ENCODE data around the gene NCOR1. TPM values are rescaled to one million over a fixed set of nuclear protein-coding genes. Genes with fewer than 3 reads are reported as not detected.

Gene NCOR1
- total RNA-seq, 1 experiment from 2014 or later: 95.2 TPM

DNA sequence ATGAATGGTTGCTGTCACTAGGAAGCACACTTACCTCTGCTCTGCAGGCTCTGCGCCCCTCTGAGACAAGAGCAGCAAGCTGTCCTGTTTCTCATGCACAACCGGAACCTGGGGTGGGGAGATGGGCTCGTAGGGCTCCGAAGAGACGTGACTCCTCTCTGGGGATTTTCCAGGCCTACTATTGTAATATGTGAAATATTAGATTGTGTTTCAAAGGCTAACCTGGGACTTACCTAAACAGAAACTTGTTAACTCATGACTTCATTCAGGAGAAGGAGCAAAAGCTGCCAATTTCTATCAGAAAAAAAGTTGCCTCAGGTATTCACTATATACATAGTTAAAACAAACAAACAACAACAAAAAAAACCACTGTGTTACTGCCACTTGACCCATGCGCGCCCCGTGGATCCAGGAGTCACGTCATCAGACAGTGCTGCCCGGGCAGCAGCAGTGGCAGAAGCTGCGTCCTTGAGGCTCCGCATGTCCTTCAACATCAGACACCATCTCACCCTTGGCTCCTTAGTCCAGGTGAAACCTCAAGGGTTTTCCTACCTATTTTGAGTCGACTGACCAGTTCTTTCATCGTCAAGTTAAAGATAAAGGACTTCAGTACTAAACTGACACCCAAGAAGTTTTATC, 166.4 kb downstream of the NCOR1 start:
- Histone ChIP-seq H3K4me1 (ENCODE audit: low read length) (no peaks in the 10 kb centered on the region), H3K27me3 (ENCODE audit: low read length) (no peaks in the 10 kb centered on the region), H3K4me2 (ENCODE audit: low read depth, low read length, poor library complexity, severe bottlenecking) (no peak overlapping the region), H3K9me2 (replicated peaks; ENCODE audit: insufficient read depth, low read length) (no peaks in the 10 kb centered on the region), H3K9ac (ENCODE audit: low read length) (no peak overlapping the region), H3K79me2 (ENCODE audit: low read length) (peaks cover 15% of the 10 kb centered on the region), H3K27ac (ENCODE audit: low read length) (no peak overlapping the region), H4K20me1 (ENCODE audit: insufficient read depth, low read depth, low read length) (no peaks in the 10 kb centered on the region), H2AFZ (ENCODE audit: low read length) (no peak overlapping the region), H3K36me3 (ENCODE audit: insufficient read depth, low read length) (peaks cover 43% of the 10 kb centered on the region), H3K4me3 (ENCODE audit: low read length) (no peak overlapping the region), H3K9me3 (ENCODE audit: low read length) (no peaks in the 10 kb centered on the region)
- no peak for DNase-seq

GRCh38 chr17:16046966-16047365, 168.4 kb downstream of the NCOR1 start:
- Histone ChIP-seq H2AFZ (ENCODE audit: low read length) (no peak overlapping the region), H3K9me2 (replicated peaks; ENCODE audit: insufficient read depth, low read length) (no peaks in the 10 kb centered on the region), H3K27ac (ENCODE audit: low read length) (no peak overlapping the region), H3K79me2 (ENCODE audit: low read length) (peaks cover 3% of the 10 kb centered on the region; the same call in 1 of the 2 replicates), H4K20me1 (ENCODE audit: insufficient read depth, low read depth, low read length) (no peaks in the 10 kb centered on the region), H3K4me3 (ENCODE audit: low read length) (no peak overlapping the region), H3K4me2 (ENCODE audit: low read depth, low read length, poor library complexity, severe bottlenecking) (no peak overlapping the region), H3K9me3 (ENCODE audit: low read length) (no peaks in the 10 kb centered on the region), H3K4me1 (ENCODE audit: low read length) (peaks cover 8% of the 10 kb centered on the region), H3K27me3 (ENCODE audit: low read length) (no peaks in the 10 kb centered on the region), H3K36me3 (ENCODE audit: insufficient read depth, low read length) (peaks cover 43% of the 10 kb centered on the region; the same call in 1 of the 2 replicates), H3K9ac (ENCODE audit: low read length) (no peak overlapping the region)
- no peak for DNase-seq

GRCh38 chr17:16044487-16044886, 170.8 kb downstream of the NCOR1 start:
- no peak overlapping the region for H3K4me2 ChIP-seq (ENCODE audit: low read depth, low read length, poor library complexity, severe bottlenecking)
- no peak overlapping the region for H3K9ac ChIP-seq (ENCODE audit: low read length)
- H3K4me3 ChIP-seq (ENCODE audit: low read length): no peak overlapping the region
- H3K9me2 ChIP-seq (replicated peaks; ENCODE audit: insufficient read depth, low read length): no peaks in the 10 kb centered on the region
- H3K79me2 ChIP-seq (ENCODE audit: low read length): 0 out of 2 replicates have a peak, but pooled peaks cover 3% of the 10 kb centered on the region
- H3K27me3 ChIP-seq (ENCODE audit: low read length): no peaks in the 10 kb centered on the region
- peaks cover 8% of the 10 kb centered on the region for H3K4me1 ChIP-seq (ENCODE audit: low read length)
- no peak for DNase-seq
- no peak overlapping the region for H3K27ac ChIP-seq (ENCODE audit: low read length)
- H3K36me3 ChIP-seq (ENCODE audit: insufficient read depth, low read length): peaks cover 50% of the 10 kb centered on the region; the same call in 1 of the 2 replicates
- no peaks in the 10 kb centered on the region for H3K9me3 ChIP-seq (ENCODE audit: low read length)
- H2AFZ ChIP-seq (ENCODE audit: low read length): no peak overlapping the region
- no peaks in the 10 kb centered on the region for H4K20me1 ChIP-seq (ENCODE audit: insufficient read depth, low read depth, low read length)

GRCh38 chr17:16040710-16041251, 174.6 kb downstream of the NCOR1 start:
- Histone ChIP-seq H3K79me2 (ENCODE audit: low read length) (0 out of 2 replicates have a peak, but pooled peaks cover 3% of the 10 kb centered on the region), H3K9ac (ENCODE audit: low read length) (no peak overlapping the region), H3K4me1 (ENCODE audit: low read length) (peaks cover 8% of the 10 kb centered on the region), H3K9me3 (ENCODE audit: low read length) (no peaks in the 10 kb centered on the region), H3K4me3 (ENCODE audit: low read length) (no peak overlapping the region), H3K27me3 (ENCODE audit: low read length) (no peaks in the 10 kb centered on the region), H3K9me2 (replicated peaks; ENCODE audit: insufficient read depth, low read length) (no peaks in the 10 kb centered on the region), H3K36me3 (ENCODE audit: insufficient read depth, low read length) (peaks cover 42% of the 10 kb centered on the region; the same call in 1 of the 2 replicates), H2AFZ (ENCODE audit: low read length) (no peak overlapping the region), H4K20me1 (ENCODE audit: insufficient read depth, low read depth, low read length) (no peaks in the 10 kb centered on the region), H3K27ac (ENCODE audit: low read length) (no peak overlapping the region), H3K4me2 (ENCODE audit: low read depth, low read length, poor library complexity, severe bottlenecking) (no peak overlapping the region)
- no peak for DNase-seq

GRCh38 chr17:16037636-16038035, 177.7 kb downstream of the NCOR1 start:
- H3K4me3 ChIP-seq (ENCODE audit: low read length): no peak overlapping the region
- H4K20me1 ChIP-seq (ENCODE audit: insufficient read depth, low read depth, low read length): no peaks in the 10 kb centered on the region
- H3K27ac ChIP-seq (ENCODE audit: low read length): peak overlapping the region; percentile 28
- no peak for DNase-seq
- H3K36me3 ChIP-seq (ENCODE audit: insufficient read depth, low read length): peaks cover 51% of the 10 kb centered on the region; the same call in 1 of the 2 replicates
- H3K27me3 ChIP-seq (ENCODE audit: low read length): no peaks in the 10 kb centered on the region
- no peak overlapping the region for H3K9ac ChIP-seq (ENCODE audit: low read length)
- H3K4me2 ChIP-seq (ENCODE audit: low read depth, low read length, poor library complexity, severe bottlenecking): no peak overlapping the region
- no peaks in the 10 kb centered on the region for H3K9me3 ChIP-seq (ENCODE audit: low read length)
- peaks cover 12% of the 10 kb centered on the region for H3K4me1 ChIP-seq (ENCODE audit: low read length)
- H2AFZ ChIP-seq (ENCODE audit: low read length): no peak overlapping the region
- H3K79me2 ChIP-seq (ENCODE audit: low read length): 0 out of 2 replicates have a peak, but pooled peaks cover 3% of the 10 kb centered on the region
- H3K9me2 ChIP-seq (replicated peaks; ENCODE audit: insufficient read depth, low read length): no peaks in the 10 kb centered on the region

DNA sequence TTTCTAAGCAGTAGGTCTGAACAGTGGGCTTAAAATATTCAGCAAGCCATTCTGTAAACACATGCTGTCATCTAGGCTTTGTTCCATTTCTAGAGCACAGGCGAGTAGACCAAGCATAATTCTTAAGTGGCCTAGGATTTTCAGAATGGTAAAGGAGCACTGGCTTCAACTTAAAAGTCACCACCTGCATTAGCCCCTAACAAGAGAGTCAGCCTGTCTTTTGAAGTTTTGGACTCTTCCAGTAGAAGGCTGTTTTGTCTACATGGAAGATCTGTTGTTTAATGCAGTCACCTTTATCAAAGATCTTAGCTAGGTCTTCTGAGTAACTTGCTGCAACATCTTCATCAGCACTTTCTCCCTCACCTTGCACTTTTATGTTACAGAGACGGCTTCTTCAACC, 179.1 kb downstream of the NCOR1 start:
- no peak overlapping the region for H2AFZ ChIP-seq (ENCODE audit: low read length)
- H3K4me1 ChIP-seq (ENCODE audit: low read length): peaks cover 12% of the 10 kb centered on the region
- no peak overlapping the region for H3K9ac ChIP-seq (ENCODE audit: low read length)
- peaks cover 59% of the 10 kb centered on the region for H3K36me3 ChIP-seq (ENCODE audit: insufficient read depth, low read length)
- H3K27me3 ChIP-seq (ENCODE audit: low read length): no peaks in the 10 kb centered on the region
- H3K79me2 ChIP-seq (ENCODE audit: low read length): peaks cover 7% of the 10 kb centered on the region; the same call in 1 of the 2 replicates
- no peaks in the 10 kb centered on the region for H4K20me1 ChIP-seq (ENCODE audit: insufficient read depth, low read depth, low read length)
- no peak for DNase-seq
- H3K27ac ChIP-seq (ENCODE audit: low read length): no peak overlapping the region
- no peak overlapping the region for H3K4me3 ChIP-seq (ENCODE audit: low read length)
- no peaks in the 10 kb centered on the region for H3K9me2 ChIP-seq (replicated peaks; ENCODE audit: insufficient read depth, low read length)
- no peaks in the 10 kb centered on the region for H3K9me3 ChIP-seq (ENCODE audit: low read length)
- H3K4me2 ChIP-seq (ENCODE audit: low read depth, low read length, poor library complexity, severe bottlenecking): no peak overlapping the region

- Histone ChIP-seq H3K36me3 (ENCODE audit: insufficient read depth, low read length) (peaks cover 72% of the 10 kb centered on the region), H3K79me2 (ENCODE audit: low read length) (peaks cover 4% of the 10 kb centered on the region; the same call in 1 of the 2 replicates), H3K4me3 (ENCODE audit: low read length) (no peak overlapping the region), H3K27me3 (ENCODE audit: low read length) (no peaks in the 10 kb centered on the region), H4K20me1 (ENCODE audit: insufficient read depth, low read depth, low read length) (no peaks in the 10 kb centered on the region), H3K27ac (ENCODE audit: low read length) (no peak overlapping the region), H3K9me2 (replicated peaks; ENCODE audit: insufficient read depth, low read length) (no peaks in the 10 kb centered on the region), H2AFZ (ENCODE audit: low read length) (no peak overlapping the region), H3K4me2 (ENCODE audit: low read depth, low read length, poor library complexity, severe bottlenecking) (no peak overlapping the region), H3K9ac (ENCODE audit: low read length) (no peak overlapping the region), H3K9me3 (ENCODE audit: low read length) (no peaks in the 10 kb centered on the region), H3K4me1 (ENCODE audit: low read length) (peaks cover 12% of the 10 kb centered on the region)
- DNase-seq: peak; percentile 53
Measured at GRCh38 chr17:16033729-16034349, 181.5 kb downstream of the NCOR1 start.
